HG02938 (cell line): ENCODE results near the gene MMP15.

ENCODE experiments used
- ATAC-seq: cut with Tn5 transposase; IDR thresholded peaks from one replicate; pipeline ENCODE4 v1.9.1; 2021; ENCODE audit warnings: mild to moderate bottlenecking, moderate library complexity; ENCODE audit not compliant: unreplicated experiment

Gene MMP15

DNA sequence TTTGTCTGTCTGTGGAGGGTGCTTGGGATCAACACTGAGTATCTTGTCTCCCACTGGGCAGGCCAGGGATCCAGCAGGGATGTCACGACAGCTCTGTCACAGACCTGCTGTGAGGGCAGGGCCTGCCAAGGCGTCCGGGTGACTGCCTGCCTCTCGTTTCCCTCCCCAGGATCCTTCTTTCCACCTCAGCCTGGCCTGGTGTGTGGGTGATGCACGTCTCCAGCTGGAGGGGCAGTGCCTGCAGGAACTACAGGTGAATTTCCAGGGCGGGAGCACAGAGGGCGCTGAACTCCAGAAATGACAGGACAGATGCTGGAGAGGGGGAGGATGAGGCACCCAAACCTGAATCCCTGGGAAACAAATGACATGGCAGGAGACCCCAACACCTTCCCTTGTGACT lies 6.8 kb upstream of the MMP15 start:
- no peak for ATAC-seq

DNA sequence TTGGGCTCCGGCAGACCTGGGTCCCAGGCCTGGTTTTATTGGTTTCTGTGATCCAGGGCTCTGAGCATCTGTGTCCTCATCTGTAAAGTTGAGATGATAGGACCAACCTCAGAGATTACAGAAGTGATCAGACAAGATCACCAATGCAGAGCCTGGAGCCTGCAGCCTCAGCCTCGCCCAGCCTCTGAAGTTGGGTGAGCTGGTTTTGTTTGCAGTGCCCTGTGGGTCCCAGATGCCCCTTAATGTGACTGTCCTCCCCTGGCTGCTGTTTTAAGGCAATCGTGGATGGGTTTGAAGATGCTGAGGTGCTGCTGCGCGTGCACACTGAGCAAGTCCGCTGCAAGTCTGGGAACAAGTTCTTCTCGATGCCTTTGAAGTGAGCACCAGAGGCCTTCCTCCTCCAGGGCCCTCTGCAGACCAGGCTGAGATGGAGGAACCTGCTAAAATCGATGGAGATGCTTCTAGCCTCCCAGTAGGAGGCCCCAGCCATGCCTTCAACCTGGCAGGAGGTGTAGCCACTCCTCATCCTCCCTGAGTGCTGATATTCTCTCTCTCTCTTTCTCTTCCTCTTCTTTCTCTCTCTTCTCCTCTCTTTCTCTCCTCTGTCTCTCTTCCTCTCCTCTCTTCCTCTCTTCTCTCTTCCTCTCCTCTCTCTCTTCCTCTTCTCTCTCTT lies 5.6 kb upstream of the MMP15 start:
- no peak for ATAC-seq

- ATAC-seq, result no peak
Observed at GRCh38 chr16:58020628-58021521, 4.7 kb upstream of the MMP15 start.

DNA sequence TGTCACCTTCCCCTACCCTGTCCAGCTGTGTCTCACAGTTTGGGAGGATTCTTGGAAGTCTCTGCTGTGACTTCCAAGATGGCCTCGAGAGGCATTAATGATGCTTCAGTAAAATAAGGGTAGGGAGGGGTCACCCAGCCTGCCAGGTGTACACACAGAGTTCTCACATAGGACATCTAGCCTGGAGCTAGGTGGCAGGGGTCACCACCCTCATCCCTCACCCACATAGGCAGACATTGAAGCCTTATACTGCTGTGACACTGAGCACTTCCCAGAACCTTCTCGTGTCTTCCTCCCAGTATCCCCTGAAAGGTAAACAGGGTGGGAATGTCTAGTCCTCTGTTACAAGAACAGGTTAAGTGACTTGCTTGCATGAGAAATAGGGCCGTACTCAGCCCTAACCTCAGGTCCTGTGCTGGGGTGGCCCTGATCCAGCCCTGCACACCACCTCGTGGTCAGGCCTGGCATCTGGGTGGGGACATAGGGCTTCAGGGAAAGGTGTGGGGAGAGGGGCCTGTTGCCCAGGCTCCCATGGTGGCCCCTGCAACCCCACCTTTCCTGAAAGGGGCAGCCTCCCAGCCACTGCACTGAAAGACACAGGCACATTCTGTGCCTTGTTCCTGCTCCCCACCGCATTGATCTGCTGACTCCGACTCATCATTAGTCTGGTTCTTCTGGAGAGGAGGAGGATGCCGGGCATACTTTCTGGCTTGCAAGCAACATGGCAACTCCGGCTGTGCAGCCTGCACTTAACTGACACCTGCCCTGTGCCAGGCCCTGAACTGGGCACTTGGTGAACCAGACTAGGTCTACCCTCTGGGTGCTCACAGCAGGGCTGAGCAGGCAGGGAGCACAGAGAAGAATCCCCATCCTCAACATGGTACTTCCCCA lies 3.6 kb upstream of the MMP15 start:
- no peak for ATAC-seq

DNA sequence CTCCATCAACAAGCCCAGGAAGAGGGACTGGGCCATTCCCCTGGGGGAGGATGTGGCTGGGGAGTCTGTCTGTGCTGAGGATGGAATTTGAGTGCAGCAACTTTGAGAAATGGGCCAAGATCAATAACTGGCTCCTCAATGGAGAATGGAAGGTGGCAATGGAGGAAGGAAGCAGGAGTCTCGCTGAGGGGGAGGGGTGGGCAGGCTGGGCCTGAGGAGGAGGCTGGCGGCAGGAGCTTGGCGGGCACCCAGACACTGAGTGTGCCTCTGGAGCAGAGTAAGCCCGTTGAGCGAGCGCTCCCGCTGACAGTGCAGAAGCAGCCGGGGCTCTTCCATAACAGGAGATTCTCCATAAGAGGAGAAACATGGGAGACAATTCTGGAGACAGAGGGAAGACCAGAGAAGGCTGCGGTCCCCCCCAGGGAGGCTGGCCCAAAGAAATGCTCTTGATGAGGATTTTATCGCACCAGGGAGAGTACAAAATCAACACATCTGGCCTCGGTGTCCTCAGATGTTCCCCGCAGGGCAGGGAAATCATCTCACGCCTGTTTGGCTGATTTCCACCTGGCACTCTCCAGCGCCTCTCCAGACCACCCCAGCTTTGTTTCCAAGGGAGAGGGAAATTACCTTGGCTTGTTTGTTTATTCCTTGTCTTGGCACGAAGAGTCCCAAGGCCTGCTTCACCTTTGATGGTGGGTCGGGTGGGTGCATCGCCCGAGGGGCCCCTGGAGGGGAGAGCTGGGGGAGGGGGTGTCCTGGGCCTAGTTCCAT lies 2.8 kb upstream of the MMP15 start:
- no peak for ATAC-seq

- no peak for ATAC-seq
Observed at GRCh38 chr16:58024486-58025350, 836 bp upstream of the MMP15 start.

- ATAC-seq, result no peak
Observed at GRCh38 chr16:58026139-58026704, 668 bp downstream of the MMP15 start.

DNA sequence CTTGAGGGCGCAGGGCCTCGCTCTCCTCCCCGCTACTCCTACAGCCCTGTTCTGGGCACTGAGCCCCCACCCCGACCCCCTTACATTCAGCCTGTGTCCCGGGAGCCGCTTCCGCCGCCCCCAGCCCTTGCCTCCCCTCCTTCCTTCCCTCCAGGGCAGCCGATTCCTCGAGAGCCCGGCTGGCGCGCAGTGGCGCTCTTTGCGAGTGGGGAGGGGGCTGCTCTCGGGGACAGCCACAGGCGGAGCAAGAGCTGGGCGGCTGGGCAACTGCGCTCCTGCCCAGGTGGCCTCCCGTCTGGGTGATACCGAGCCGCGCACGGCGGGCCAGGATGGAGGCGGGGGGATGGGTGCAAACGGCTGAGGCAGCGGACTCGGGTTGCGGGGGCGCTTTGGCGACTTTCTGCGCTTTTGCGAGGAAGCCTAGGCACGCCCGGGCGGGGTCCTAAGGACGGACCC lies 1.2 kb downstream of the MMP15 start:
- ATAC-seq, result no peak

- no peak for ATAC-seq
Observed at GRCh38 chr16:58027161-58027915, 1.8 kb downstream of the MMP15 start.

DNA sequence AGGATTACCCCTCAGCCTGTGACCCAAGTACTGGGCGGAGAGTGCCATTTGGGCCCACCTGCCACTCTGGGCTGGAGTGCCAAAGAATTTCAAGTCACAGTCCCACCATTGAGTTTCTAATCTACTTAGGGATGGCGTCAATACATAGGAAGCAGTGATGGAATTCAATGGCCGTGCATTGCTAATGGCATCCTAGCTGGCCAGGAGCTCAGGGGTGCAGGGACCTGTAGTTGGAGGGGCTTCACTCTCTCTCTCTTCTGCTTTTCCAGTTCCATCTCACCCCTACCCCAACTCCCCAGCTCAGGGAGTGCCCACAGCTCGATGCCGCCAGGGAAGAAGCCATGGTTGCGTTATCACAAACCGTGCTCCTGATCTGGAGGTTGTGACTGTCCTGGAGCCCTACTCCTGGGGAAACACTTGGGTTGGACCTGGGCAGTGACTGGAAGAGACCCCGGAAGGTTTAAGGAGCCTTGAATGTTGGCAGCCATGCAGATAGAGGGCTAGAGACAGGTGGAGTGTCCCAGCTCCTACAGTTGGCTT lies 2.4 kb downstream of the MMP15 start:
- no peak for ATAC-seq

DNA sequence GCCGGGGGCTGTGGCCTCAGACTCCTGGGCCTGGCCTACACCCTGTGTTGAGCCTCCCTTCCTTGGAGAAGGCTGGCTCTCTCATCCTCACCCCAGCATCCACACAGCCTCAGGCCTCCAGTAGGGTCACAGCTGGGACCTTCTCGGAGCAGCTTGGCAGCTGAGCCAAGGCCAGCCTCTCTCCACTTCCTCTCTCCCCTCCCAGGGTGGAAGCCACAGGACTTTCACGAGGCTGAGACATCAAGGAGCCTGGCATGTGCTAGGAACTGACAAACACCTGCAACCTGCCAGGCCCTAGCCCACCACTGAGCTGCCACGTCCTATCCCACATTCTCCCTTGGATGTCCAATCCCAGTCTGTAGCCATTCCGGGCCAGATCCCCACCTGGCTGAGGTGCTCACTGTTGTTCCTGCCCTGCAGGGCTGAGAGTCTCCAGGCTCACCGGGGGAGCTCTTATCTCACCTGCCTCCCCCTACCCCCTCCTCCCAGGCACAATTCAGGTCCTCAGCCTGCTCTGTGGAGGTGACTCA lies 3.1 kb downstream of the MMP15 start:
- no peak for ATAC-seq

- ATAC-seq, result no peak
Observed at GRCh38 chr16:58029410-58029809, 3.9 kb downstream of the MMP15 start.

- ATAC-seq, result no peak
Observed at GRCh38 chr16:58030136-58030840, 4.7 kb downstream of the MMP15 start.

DNA sequence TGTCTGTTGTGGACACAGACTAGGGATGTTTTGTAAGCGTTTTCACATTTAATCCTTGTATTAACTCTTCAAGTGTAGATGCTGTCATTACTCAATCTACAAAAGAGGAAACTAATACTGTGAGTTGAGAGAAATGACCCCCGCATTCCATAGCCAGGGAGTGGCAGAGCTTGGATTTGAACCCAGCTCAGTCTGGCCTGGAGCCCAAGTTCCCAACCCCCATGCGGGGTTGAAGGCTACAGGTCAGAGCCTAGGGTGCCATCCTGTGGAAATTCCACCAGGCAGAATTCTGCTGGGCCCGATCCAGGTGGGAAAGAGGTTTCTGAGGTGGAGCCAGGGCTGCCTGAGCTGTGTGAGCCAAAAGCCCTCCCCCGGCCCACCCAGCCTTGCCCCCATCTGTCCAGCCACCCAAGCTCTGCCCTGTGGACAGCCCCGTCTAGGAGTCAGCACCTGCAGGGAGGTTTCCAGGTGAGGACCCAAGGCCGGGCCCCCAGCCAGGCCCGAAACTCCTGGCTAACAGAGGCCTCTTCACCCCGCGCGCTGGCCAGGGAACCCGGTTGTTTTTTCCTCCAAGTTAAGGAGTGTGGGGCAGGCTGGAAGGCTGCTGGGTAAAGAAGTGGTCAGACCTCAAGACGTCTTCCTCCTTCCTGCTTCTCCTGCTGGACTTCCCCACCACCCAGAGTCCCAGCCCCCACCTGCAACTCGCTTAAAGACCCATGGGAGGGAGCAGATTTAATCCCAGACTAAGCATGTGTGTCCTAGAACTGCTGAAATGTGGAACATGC lies 5.7 kb downstream of the MMP15 start:
- ATAC-seq, result no peak

- no peak for ATAC-seq
Observed at GRCh38 chr16:58032710-58033293, 7.2 kb downstream of the MMP15 start.

DNA sequence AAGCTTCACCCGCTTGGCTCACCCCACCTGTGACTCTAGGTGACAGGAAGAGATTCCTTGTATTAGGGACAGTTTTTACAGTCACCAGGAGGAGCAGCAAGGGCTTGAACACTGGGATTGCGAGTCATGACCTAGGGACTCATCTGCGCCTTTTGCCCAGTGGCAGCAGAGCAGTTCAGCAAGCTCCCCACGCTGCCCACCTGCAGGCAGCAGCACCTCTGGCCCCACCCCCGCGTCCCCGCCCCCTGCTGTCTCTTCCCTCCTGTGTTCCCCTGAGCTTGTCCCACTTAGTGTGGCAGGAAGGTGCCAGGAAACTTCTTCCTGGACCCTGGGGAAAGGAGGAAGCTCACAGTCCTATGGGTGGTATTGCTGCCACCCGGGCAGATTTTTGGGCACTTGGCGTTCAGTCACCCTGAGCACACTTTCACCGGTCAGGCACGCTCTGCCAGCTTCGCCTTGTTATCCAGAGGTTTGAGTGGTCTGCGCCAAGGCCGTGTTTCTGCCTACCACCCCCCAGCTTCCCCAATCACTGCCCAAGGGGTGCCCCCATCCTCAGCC lies 8.7 kb downstream of the MMP15 start:
- ATAC-seq, result no peak
